Endothelial cell of umbilical vein (primary cell): Measurements from ENCODE around the gene PCDHGA5. TPM values are rescaled to one million over a fixed set of nuclear protein-coding genes. Genes with fewer than 3 reads are reported as not detected.

Source experiments
- BruUV-seq: library from RNA; stranded (reverse); fragments of 400-500 nt; replicated peaks from 2 replicates; lab custom pipeline; 2021; lab: Mats Ljungman, UMichigan
- CTCF ChIA-PET: fragments of 300-600, 350-600 bp; sonication (Branson Sonifier 250); formaldehyde crosslinking; loops from one replicate; lab custom pipeline; 2021; ENCODE audit warnings: antibody characterized with exemption, inconsistent platforms; lab: Charles Lee
- POLR2A ChIA-PET: fragments of 300-600, 350-600 bp; sonication (Branson Sonifier 250); formaldehyde crosslinking; loops from one replicate; lab custom pipeline; 2021; ENCODE audit warnings: antibody characterized with exemption, inconsistent platforms; lab: Charles Lee
- DNase-seq: peaks from one replicate; pipeline ENCODE4 v3.0.0-alpha.2; 2011; ENCODE audit warnings: low read depth, low spot score
- FAIRE-seq: peaks from 2 replicates; lab custom pipeline; 2011; peaks lifted over from hg19 to GRCh38; lab: Jason Lieb, UNC
- H2AFZ ChIP-seq: 2 replicates; pipeline ENCODE4 v1.6.0; 2012; ENCODE audit warnings: low read depth, low read length, control low read depth, inconsistent platforms
- H3K27ac ChIP-seq: 2 replicates; pipeline ENCODE4 v1.5.1; 2011; ENCODE audit warnings: low read depth, mild to moderate bottlenecking, control low read depth, low read length, moderate library complexity; ENCODE audit not compliant: insufficient read depth
- H3K27me3 ChIP-seq, 2 experiments: 2 replicates each; pipeline versions ENCODE4 v1.6.0 to v1.6.1; 2011; ENCODE audit warnings: low read length in 2 of 2, mixed read lengths in 1 of 2; ENCODE audit not compliant: control insufficient read depth in 2 of 2, insufficient read depth in 2 of 2
- H3K36me3 ChIP-seq, 2 experiments: 2 replicates in 1 of 2; 3 replicates in 1 of 2; pipeline ENCODE4 v1.5.1; 2011; ENCODE audit warnings: low read length in 2 of 2, mild to moderate bottlenecking in 1 of 2, moderate library complexity in 1 of 2; ENCODE audit not compliant: control insufficient read depth in 2 of 2, insufficient read depth in 2 of 2; ENCODE audit errors: extremely low read depth in 1 of 2
- H3K4me1 ChIP-seq: 3 replicates; pipeline ENCODE4 v1.5.1; 2011; ENCODE audit warnings: mild to moderate bottlenecking, low read length; ENCODE audit not compliant: control insufficient read depth, insufficient read depth; ENCODE audit errors: extremely low read depth
- H3K4me2 ChIP-seq: 2 replicates; pipeline ENCODE4 v1.6.1; 2011; ENCODE audit warnings: low read length, control low read depth, mixed read lengths; ENCODE audit not compliant: insufficient read depth
- H3K4me3 ChIP-seq, 3 experiments: fragments of 200-600 bp in 1 of 3; sonication (generic), shearing (Covaris generic) in 1 of 3; replicated peaks in 1 of 3; 2 replicates each; pipeline ENCODE4 v1.5.1; 2011 to 2016; ENCODE audit warnings: control low read depth in 3 of 3, low read length in 3 of 3, mild to moderate bottlenecking in 2 of 3, inconsistent platforms in 1 of 3, low read depth in 1 of 3, moderate library complexity in 1 of 3; ENCODE audit not compliant: insufficient read depth in 1 of 3
- H3K79me2 ChIP-seq: 2 replicates; pipeline ENCODE4 v1.6.0; 2012; ENCODE audit warnings: low read length, inconsistent platforms; ENCODE audit not compliant: control insufficient read depth, insufficient read depth
- H3K9ac ChIP-seq: replicated peaks from 2 replicates; pipeline ENCODE3; 2011; ENCODE audit warnings: low read length, control low read depth; ENCODE audit not compliant: insufficient read depth; ENCODE audit errors: extremely low read depth
- H3K9me1 ChIP-seq: replicated peaks from 3 replicates; pipeline ENCODE4 v1.6.0; 2011; ENCODE audit warnings: mild to moderate bottlenecking, low read length; ENCODE audit not compliant: control insufficient read depth, insufficient read depth; ENCODE audit errors: extremely low read depth
- H3K9me3 ChIP-seq: replicated peaks from 2 replicates; pipeline ENCODE4 v1.5.1; 2012; ENCODE audit warnings: low read length, inconsistent platforms; ENCODE audit not compliant: control insufficient read depth, insufficient read depth
- H4K20me1 ChIP-seq: replicated peaks from 2 replicates; pipeline ENCODE3; 2011; ENCODE audit warnings: mild to moderate bottlenecking, low read length; ENCODE audit not compliant: control insufficient read depth, insufficient read depth; ENCODE audit errors: extremely low read depth
- EZH2 ChIP-seq: IDR thresholded peaks from 2 replicates; pipeline ENCODE4 v1.6.1; 2012; ENCODE audit warnings: borderline replicate concordance, low read depth, mild to moderate bottlenecking, moderate library complexity, low read length, inconsistent platforms; ENCODE audit not compliant: severe bottlenecking
- FOS ChIP-seq: IDR thresholded peaks from 2 replicates; pipeline ENCODE4 v1.6.1; 2011; ENCODE audit warnings: mild to moderate bottlenecking, low read length, moderate library complexity, borderline replicate concordance; ENCODE audit not compliant: insufficient read depth
- GATA2 ChIP-seq: IDR thresholded peaks from 2 replicates; pipeline ENCODE4 v1.7.0; 2011; ENCODE audit warnings: low read depth, mild to moderate bottlenecking, moderate library complexity, mixed read lengths, low read length; ENCODE audit not compliant: insufficient read length, insufficient read depth
- JUN ChIP-seq: IDR thresholded peaks from 2 replicates; pipeline ENCODE4 v1.6.1; 2011; ENCODE audit warnings: borderline replicate concordance, low read depth; ENCODE audit not compliant: insufficient read length, insufficient read depth
- MYC ChIP-seq: IDR thresholded peaks from one replicate; pipeline ENCODE4 v1.6.1; 2011; ENCODE audit warnings: mild to moderate bottlenecking, low read depth, low read length
- POLR2A ChIP-seq: IDR thresholded peaks from 2 replicates; pipeline ENCODE4 v1.6.1; 2012; ENCODE audit warnings: low read depth, mild to moderate bottlenecking, control low read depth, low read length
- POLR2AphosphoS5 ChIP-seq: IDR thresholded peaks from 2 replicates; pipeline ENCODE4 v1.6.1; 2012; ENCODE audit warnings: low read depth, mild to moderate bottlenecking, control low read depth, low read length, moderate library complexity; ENCODE audit not compliant: insufficient read depth
- dilution Hi-C: fragments of 300-500 bp; cut with MboI; formaldehyde crosslinking; loops from one replicate; pipeline ENCODE4 v1.15.0; 2019; ENCODE audit warnings: low sequenced_read_pairs; ENCODE audit not compliant: extremely low pct_ligation_motif_present
- intact Hi-C: fragments of 100-400 bp; cut with micrococcal nuclease; formaldehyde crosslinking; loops from one replicate; pipeline ENCODE4 v1.10.0; 2022
- polyA plus RNA-seq, 4 experiments: library from polyadenylated mRNA; depleted of rRNA in 3 of 4; stranded (reverse) in 3 of 4; unstranded in 1 of 4; fragments of >200 nt; gene quantifications; 2 replicates each; pipeline versions ENCODE4 v1.2.1 to v1.2.3, GENCODE V29; 2011 to 2012; ENCODE audit warnings: missing spikeins in 1 of 4
- total RNA-seq: library from RNA; stranded (reverse); gene quantifications from 2 replicates; pipeline ENCODE4 v1.2.3, GENCODE V29; 2021
- TF ChIP-seq, protein P1 (sequence below), 2 donors: IDR thresholded peaks; 1 replicate in 1 of 2; 2 replicates in 1 of 2; pipeline ENCODE4 v1.5.1; 2011; ENCODE audit warnings: low read length in 2 of 2, mild to moderate bottlenecking in 2 of 2, moderate library complexity in 2 of 2, control low read depth in 1 of 2, inconsistent platforms in 1 of 2, low read depth in 1 of 2; ENCODE audit not compliant: insufficient read depth in 1 of 2; ENCODE audit errors: extremely low read depth in 1 of 2
- TF ChIP-seq, protein P2 (sequence below): IDR thresholded peaks from 2 replicates; pipeline ENCODE4 v1.6.1; 2011; ENCODE audit not compliant: insufficient read depth, insufficient read length

PCDHGA5 gene
- total and polyA plus RNA-seq, 2 donors (not counting 3 experiments of a cell fraction or from before 2014, with no cell fraction given): 0.36 to 0.93 TPM

DNA sequence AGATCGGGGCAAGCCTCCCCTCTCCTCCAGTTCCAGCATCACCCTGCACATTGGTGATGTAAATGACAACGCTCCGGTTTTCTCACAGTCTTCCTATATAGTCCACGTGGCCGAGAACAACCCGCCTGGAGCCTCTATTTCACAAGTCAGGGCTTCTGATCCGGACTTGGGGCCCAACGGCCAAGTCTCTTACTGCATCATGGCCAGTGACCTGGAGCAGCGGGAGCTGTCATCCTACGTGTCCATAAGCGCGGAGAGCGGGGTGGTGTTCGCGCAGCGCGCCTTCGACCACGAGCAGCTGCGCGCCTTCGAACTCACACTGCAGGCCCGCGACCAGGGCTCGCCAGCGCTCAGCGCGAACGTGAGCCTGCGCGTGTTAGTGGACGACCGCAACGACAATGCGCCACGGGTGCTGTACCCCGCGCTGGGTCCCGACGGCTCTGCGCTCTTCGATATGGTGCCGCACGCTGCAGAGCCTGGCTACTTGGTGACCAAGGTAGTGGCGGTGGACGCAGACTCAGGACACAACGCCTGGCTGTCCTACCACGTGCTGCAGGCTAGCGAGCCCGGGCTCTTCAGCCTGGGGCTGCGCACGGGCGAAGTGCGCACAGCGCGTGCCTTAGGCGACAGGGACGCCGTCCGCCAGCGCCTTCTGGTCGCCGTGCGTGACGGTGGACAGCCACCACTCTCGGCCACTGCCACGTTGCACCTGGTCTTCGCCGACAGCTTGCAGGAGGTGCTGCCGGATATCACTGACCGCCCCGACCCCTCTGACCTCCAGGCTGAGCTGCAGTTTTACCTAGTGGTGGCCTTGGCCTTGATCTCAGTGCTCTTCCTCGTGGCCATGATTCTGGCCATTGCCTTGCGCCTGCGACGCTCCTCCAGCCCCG lies 25.4 kb downstream of the PCDHGA5 start:
- H3K9ac ChIP-seq: no peak overlapping the region
- FAIRE-seq (no peak), DNase-seq (no peak)
- H3K36me3 ChIP-seq: no peaks in the 10 kb centered on the region
- no peaks in the 10 kb centered on the region for H3K9me1 ChIP-seq
- dilution Hi-C loops: no loop called here
- TF ChIP-seq EZH2 (no peak), MYC (no peak), FOS (no peak), GATA2 (no peak), JUN (no peak), POLR2A (no peak), POLR2AphosphoS5 (no peak)
- TF ChIP-seq, protein P1, sequence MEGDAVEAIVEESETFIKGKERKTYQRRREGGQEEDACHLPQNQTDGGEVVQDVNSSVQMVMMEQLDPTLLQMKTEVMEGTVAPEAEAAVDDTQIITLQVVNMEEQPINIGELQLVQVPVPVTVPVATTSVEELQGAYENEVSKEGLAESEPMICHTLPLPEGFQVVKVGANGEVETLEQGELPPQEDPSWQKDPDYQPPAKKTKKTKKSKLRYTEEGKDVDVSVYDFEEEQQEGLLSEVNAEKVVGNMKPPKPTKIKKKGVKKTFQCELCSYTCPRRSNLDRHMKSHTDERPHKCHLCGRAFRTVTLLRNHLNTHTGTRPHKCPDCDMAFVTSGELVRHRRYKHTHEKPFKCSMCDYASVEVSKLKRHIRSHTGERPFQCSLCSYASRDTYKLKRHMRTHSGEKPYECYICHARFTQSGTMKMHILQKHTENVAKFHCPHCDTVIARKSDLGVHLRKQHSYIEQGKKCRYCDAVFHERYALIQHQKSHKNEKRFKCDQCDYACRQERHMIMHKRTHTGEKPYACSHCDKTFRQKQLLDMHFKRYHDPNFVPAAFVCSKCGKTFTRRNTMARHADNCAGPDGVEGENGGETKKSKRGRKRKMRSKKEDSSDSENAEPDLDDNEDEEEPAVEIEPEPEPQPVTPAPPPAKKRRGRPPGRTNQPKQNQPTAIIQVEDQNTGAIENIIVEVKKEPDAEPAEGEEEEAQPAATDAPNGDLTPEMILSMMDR (IDR thresholded peaks at IDR 0.05; ENCODE audit: extremely low read depth in 1 of 2, insufficient read depth in 1 of 2, low read depth in 1 of 2, low read length in 2 of 2): no peak
- TF ChIP-seq, protein P2, sequence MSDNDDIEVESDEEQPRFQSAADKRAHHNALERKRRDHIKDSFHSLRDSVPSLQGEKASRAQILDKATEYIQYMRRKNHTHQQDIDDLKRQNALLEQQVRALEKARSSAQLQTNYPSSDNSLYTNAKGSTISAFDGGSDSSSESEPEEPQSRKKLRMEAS: no peak
- H3K9me3 ChIP-seq: peaks cover 2% of the 10 kb centered on the region
- ChIA-PET POLR2A (no interaction called here), CTCF (interaction anchor here (1.5 to 4.1 kb wide), 8 partner anchors 8 to 178 kb away, joined by 4 to 32 read pairs (median 6); partner anchors contain the start of genes PCDHGA10, PCDHGA12, PCDHGA4 and PCDHGA6)
- H4K20me1 ChIP-seq: no peaks in the 10 kb centered on the region
- no peak overlapping the region for H3K4me2 ChIP-seq
- H3K27ac ChIP-seq: no peak overlapping the region
- H3K79me2 ChIP-seq: no peaks in the 10 kb centered on the region
- intact Hi-C loops: no loop called here
- no TSS peak for BruUV-seq
- H3K4me1 ChIP-seq: no peaks in the 10 kb centered on the region
- H3K27me3 ChIP-seq: peaks cover 31 to 77% of the 10 kb centered on the region in 2 experiments
- H3K4me3 ChIP-seq: no peak overlapping the region
- no peak overlapping the region for H2AFZ ChIP-seq
